GM12878 (cell line): Measurements from ENCODE around the gene ANKMY2. TPM values are rescaled to one million over a fixed set of nuclear protein-coding genes. Genes with fewer than 3 reads are reported as not detected.

Experiments
- ATAC-seq: fragments of 200-7000 bp; cut with Tn5 transposase; 3 replicates; pipeline ENCODE4 v1.9.1; 2020; ENCODE audit warnings: mild to moderate bottlenecking, moderate library complexity
- BruUV-seq: library from RNA; stranded (reverse); fragments of 400-500 nt; replicated peaks from 2 replicates; lab custom pipeline; 2021; lab: Mats Ljungman, UMichigan
- CTCF ChIA-PET: fragments of 300-600 bp; sonication (Branson Sonifier 250); formaldehyde crosslinking; extraction: SDS; loops from one replicate; lab custom pipeline; 2021; ENCODE audit warnings: inconsistent platforms; lab: Yijun Ruan, JAX
- POLR2A ChIA-PET: fragments of 350-600 bp; formaldehyde crosslinking; extraction: SDS; loops from one replicate; lab custom pipeline; 2021; ENCODE audit warnings: inconsistent platforms; lab: Charles Lee
- RAD21 ChIA-PET: fragments of 300-600 bp; sonication (Branson Sonifier 250); formaldehyde crosslinking; loops from one replicate; lab custom pipeline; 2023; ENCODE audit warnings: antibody characterized with exemption; ENCODE audit not compliant: unreplicated experiment; lab: Charles Lee
- SMC1A ChIA-PET: fragments of 300-600 bp; sonication (Branson Sonifier 250); formaldehyde crosslinking; loops from one replicate; lab custom pipeline; 2023; ENCODE audit not compliant: unreplicated experiment, uncharacterized antibody; lab: Charles Lee
- DNase-seq: peaks from one replicate; pipeline ENCODE4 v3.0.0-alpha.2; 2011; ENCODE audit warnings: low read depth, low spot score
- FAIRE-seq: peaks from 3 replicates; lab custom pipeline; 2011; peaks lifted over from hg19 to GRCh38; lab: Jason Lieb, UNC
- H2AFZ ChIP-seq: 2 replicates; pipeline ENCODE4 v1.6.0; 2011; ENCODE audit warnings: low read depth, low read length, control low read depth; ENCODE audit not compliant: control insufficient read depth
- H3K27ac ChIP-seq: 2 replicates; pipeline ENCODE4 v1.5.1; 2011; ENCODE audit warnings: control low read depth; ENCODE audit not compliant: control insufficient read depth, insufficient read depth
- H3K27me3 ChIP-seq, 2 experiments: replicated peaks in 1 of 2; 2 replicates each; pipeline versions ENCODE4 v1.6.0 to v1.6.1; 2011; ENCODE audit warnings: low read length in 1 of 2; ENCODE audit not compliant: control insufficient read depth in 2 of 2, insufficient read depth in 2 of 2
- H3K36me3 ChIP-seq, 2 experiments: 2 replicates each; pipeline ENCODE4 v1.5.1; 2011; ENCODE audit warnings: low read length in 1 of 2; ENCODE audit not compliant: control insufficient read depth in 2 of 2, insufficient read depth in 2 of 2
- H3K4me1 ChIP-seq: 2 replicates; pipeline ENCODE4 v1.6.1; 2011; ENCODE audit warnings: mild to moderate bottlenecking, low read length, moderate library complexity, mixed read lengths; ENCODE audit not compliant: control insufficient read depth, insufficient read depth
- H3K4me2 ChIP-seq: 2 replicates; pipeline ENCODE4 v1.6.0; 2011; ENCODE audit warnings: control low read depth; ENCODE audit not compliant: control insufficient read depth, insufficient read depth
- H3K4me3 ChIP-seq: fragments of 200-600 bp; sonication (generic); 2 replicates; pipeline ENCODE4 v1.5.1; 2016
- H3K79me2 ChIP-seq: 2 replicates; pipeline ENCODE4 v1.6.0; 2011; ENCODE audit warnings: low read length; ENCODE audit not compliant: control insufficient read depth, insufficient read depth
- H3K9ac ChIP-seq: 2 replicates; pipeline ENCODE4 v1.8.0; 2011; ENCODE audit warnings: low read length, control low read depth, mixed read lengths; ENCODE audit not compliant: control insufficient read depth, insufficient read depth
- H3K9me3 ChIP-seq: replicated peaks from 3 replicates; pipeline ENCODE4 v1.5.1; 2011; ENCODE audit warnings: mild to moderate bottlenecking, low read length; ENCODE audit not compliant: control insufficient read depth, insufficient read depth
- H4K20me1 ChIP-seq: 2 replicates; pipeline ENCODE4 v1.6.0; 2011; ENCODE audit not compliant: control insufficient read depth, insufficient read depth
- CBFB ChIP-seq: IDR thresholded peaks from 2 replicates; pipeline ENCODE4 v1.6.1; 2016; ENCODE audit warnings: antibody characterized with exemption, low read depth
- CEBPB ChIP-seq, 2 experiments: fragments of 150-350 bp in 1 of 2; IDR thresholded peaks; 2 replicates each; pipeline ENCODE4 v1.6.1; 2012 to 2014; ENCODE audit warnings: low read depth in 2 of 2, low read length in 2 of 2, borderline replicate concordance in 1 of 2, inconsistent platforms in 1 of 2
- CHD1 ChIP-seq: IDR thresholded peaks from 2 replicates; pipeline ENCODE4 v1.6.1; 2012; ENCODE audit warnings: low read depth, low read length, improper control_type of control experiment
- FOS ChIP-seq: IDR thresholded peaks from 3 replicates; pipeline ENCODE4 v1.6.1; 2011; ENCODE audit warnings: borderline replicate concordance; ENCODE audit not compliant: insufficient read length; ENCODE audit errors: extremely low read depth
- PAX5 ChIP-seq: IDR thresholded peaks from 2 replicates; pipeline ENCODE4 v1.6.1; 2011; ENCODE audit warnings: low read depth, low read length, borderline replicate concordance
- RFX5 ChIP-seq: IDR thresholded peaks from 2 replicates; pipeline ENCODE4 v1.6.1; 2011; ENCODE audit warnings: low read depth, low read length, improper control_type of control experiment
- TCF12 ChIP-seq: IDR thresholded peaks from 2 replicates; pipeline ENCODE4 v1.6.1; 2011; ENCODE audit warnings: low read depth, mild to moderate bottlenecking, low read length
- ZNF384 ChIP-seq: IDR thresholded peaks from 2 replicates; pipeline ENCODE4 v1.6.1; 2012; ENCODE audit warnings: low read depth, mild to moderate bottlenecking, low read length, improper control_type of control experiment, borderline replicate concordance
- in situ Hi-C: fragments of 300-500 bp; cut with MboI; formaldehyde crosslinking; loops from 9 replicates; pipeline ENCODE4 v1.14.3; 2018; ENCODE audit warnings: mixed read lengths
- intact Hi-C: fragments of 100-400 bp; cut with micrococcal nuclease; formaldehyde crosslinking; loops from one replicate; pipeline ENCODE4 v1.14.2; 2022; ENCODE audit not compliant: unreplicated experiment
- polyA plus RNA-seq, 11 experiments: library from polyadenylated mRNA; depleted of rRNA in 4 of 11; unstranded in 6 of 11; stranded (reverse) in 5 of 11; fragments of >200 nt; fragmentation: Nextera tagmentation in 4 of 11; fragmentation: Illumina TruSeq in 1 of 11; extraction: Ambion mirVana in 4 of 11; extraction: Trizol in 1 of 11; gene quantifications; 1 replicate in 1 of 11; 2 replicates in 10 of 11; pipeline versions ENCODE4 v1.2.1 to v1.2.3, GENCODE V29; 2011 to 2016; ENCODE audit warnings: inconsistent platforms in 2 of 11, missing spikeins in 2 of 11, low read depth in 1 of 11
- total RNA-seq, 4 experiments: library from RNA; depleted of rRNA in 3 of 4; stranded (reverse); fragments of >200 nt in 3 of 4; fragmentation: Illumina TruSeq in 1 of 4; extraction: Trizol in 1 of 4; gene quantifications; 2 replicates each; pipeline versions ENCODE4 v1.2.1 to v1.2.3, GENCODE V29; 2013 to 2021
- TF ChIP-seq, protein P1 (sequence below): fragments of 450-650 bp; IDR thresholded peaks from 2 replicates; pipeline ENCODE4 v1.6.1; 2016; ENCODE audit warnings: mild to moderate bottlenecking
- TF ChIP-seq, protein P2 (sequence below): fragments of 450-650 bp; conservative IDR thresholded peaks from 2 replicates; pipeline ENCODE4 v1.6.1; 2017; ENCODE audit warnings: mild to moderate bottlenecking, moderate library complexity
- TF ChIP-seq, protein P3 (sequence below): IDR thresholded peaks from 2 replicates; pipeline ENCODE4 v1.6.1; 2012; ENCODE audit warnings: low read depth, low read length, improper control_type of control experiment
- TF ChIP-seq, protein P4 (sequence below): fragments of 450-650 bp; formaldehyde crosslinking; IDR thresholded peaks from 2 replicates; pipeline ENCODE4 v1.4.0; 2020; ENCODE audit warnings: mild to moderate bottlenecking, moderate library complexity

The ANKMY2 gene
- total and polyA plus RNA-seq, 10 of the 15 experiments (the other 5 are each of a cell fraction or from before 2014, with no cell fraction given), result 0.10 to 0.48 (median 0.29) TPM

DNA sequence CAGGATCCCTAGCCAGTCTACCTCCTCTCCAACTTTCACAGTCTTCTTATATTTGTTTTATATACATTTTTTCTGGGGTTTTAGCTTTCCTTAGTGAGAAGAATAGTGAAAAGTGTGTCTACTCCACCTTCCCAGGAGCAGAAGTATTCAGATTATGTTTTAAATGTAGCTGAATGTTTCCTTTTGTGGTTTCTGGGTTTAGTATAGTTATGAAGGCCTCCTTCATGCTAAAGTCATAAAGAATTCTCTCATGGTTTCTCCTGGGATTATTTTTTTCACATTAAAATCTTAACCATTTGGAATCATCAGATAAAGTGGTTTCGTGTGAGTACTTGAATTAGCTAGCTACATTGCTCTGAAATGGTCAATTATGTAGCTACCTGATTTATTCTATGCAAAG is 50.9 kb downstream of the ANKMY2 start (continued):
- TF ChIP-seq, protein P1, sequence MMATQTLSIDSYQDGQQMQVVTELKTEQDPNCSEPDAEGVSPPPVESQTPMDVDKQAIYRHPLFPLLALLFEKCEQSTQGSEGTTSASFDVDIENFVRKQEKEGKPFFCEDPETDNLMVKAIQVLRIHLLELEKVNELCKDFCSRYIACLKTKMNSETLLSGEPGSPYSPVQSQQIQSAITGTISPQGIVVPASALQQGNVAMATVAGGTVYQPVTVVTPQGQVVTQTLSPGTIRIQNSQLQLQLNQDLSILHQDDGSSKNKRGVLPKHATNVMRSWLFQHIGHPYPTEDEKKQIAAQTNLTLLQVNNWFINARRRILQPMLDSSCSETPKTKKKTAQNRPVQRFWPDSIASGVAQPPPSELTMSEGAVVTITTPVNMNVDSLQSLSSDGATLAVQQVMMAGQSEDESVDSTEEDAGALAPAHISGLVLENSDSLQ, result no peak
- TF ChIP-seq, protein P2, sequence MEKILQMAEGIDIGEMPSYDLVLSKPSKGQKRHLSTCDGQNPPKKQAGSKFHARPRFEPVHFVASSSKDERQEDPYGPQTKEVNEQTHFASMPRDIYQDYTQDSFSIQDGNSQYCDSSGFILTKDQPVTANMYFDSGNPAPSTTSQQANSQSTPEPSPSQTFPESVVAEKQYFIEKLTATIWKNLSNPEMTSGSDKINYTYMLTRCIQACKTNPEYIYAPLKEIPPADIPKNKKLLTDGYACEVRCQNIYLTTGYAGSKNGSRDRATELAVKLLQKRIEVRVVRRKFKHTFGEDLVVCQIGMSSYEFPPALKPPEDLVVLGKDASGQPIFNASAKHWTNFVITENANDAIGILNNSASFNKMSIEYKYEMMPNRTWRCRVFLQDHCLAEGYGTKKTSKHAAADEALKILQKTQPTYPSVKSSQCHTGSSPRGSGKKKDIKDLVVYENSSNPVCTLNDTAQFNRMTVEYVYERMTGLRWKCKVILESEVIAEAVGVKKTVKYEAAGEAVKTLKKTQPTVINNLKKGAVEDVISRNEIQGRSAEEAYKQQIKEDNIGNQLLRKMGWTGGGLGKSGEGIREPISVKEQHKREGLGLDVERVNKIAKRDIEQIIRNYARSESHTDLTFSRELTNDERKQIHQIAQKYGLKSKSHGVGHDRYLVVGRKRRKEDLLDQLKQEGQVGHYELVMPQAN, result no peak
- TF ChIP-seq CBFB, result no peak
- no peak for TF ChIP-seq PAX5
- no peak for TF ChIP-seq TCF12

DNA sequence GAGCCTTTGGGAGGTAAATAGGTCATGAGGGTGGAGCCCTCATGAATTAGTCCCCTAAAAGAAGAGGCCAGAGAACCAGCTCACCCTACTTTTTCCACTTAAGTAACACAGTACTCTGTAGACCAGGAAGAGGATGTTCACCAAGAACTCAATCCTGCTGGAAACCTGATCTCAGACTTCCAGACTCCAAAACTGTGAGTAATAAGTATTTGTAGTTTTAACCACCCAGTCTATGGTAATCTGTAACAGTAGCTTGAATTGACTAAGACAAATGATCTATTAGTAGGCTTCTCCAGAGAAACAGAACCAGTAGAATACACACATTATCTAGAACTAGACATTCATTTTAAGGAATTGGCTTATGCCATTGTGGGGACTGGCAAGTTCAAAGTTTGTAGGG is 51.5 kb downstream of the ANKMY2 start:
- no peak for FAIRE-seq
- TF ChIP-seq, protein P3, sequence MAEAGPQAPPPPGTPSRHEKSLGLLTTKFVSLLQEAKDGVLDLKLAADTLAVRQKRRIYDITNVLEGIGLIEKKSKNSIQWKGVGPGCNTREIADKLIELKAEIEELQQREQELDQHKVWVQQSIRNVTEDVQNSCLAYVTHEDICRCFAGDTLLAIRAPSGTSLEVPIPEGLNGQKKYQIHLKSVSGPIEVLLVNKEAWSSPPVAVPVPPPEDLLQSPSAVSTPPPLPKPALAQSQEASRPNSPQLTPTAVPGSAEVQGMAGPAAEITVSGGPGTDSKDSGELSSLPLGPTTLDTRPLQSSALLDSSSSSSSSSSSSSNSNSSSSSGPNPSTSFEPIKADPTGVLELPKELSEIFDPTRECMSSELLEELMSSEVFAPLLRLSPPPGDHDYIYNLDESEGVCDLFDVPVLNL, result no peak
- TF ChIP-seq, protein P1, result no peak
- no peak for TF ChIP-seq ZNF384
- TF ChIP-seq CEBPB (IDR thresholded peaks at IDR 0.05; ENCODE audit: borderline replicate concordance in 1 of 2, low read depth in 2 of 2, low read length in 2 of 2), result no peak
- no peak for TF ChIP-seq FOS
- TF ChIP-seq CHD1, result no peak
- TF ChIP-seq RFX5, result no peak
- TF ChIP-seq, protein P4, sequence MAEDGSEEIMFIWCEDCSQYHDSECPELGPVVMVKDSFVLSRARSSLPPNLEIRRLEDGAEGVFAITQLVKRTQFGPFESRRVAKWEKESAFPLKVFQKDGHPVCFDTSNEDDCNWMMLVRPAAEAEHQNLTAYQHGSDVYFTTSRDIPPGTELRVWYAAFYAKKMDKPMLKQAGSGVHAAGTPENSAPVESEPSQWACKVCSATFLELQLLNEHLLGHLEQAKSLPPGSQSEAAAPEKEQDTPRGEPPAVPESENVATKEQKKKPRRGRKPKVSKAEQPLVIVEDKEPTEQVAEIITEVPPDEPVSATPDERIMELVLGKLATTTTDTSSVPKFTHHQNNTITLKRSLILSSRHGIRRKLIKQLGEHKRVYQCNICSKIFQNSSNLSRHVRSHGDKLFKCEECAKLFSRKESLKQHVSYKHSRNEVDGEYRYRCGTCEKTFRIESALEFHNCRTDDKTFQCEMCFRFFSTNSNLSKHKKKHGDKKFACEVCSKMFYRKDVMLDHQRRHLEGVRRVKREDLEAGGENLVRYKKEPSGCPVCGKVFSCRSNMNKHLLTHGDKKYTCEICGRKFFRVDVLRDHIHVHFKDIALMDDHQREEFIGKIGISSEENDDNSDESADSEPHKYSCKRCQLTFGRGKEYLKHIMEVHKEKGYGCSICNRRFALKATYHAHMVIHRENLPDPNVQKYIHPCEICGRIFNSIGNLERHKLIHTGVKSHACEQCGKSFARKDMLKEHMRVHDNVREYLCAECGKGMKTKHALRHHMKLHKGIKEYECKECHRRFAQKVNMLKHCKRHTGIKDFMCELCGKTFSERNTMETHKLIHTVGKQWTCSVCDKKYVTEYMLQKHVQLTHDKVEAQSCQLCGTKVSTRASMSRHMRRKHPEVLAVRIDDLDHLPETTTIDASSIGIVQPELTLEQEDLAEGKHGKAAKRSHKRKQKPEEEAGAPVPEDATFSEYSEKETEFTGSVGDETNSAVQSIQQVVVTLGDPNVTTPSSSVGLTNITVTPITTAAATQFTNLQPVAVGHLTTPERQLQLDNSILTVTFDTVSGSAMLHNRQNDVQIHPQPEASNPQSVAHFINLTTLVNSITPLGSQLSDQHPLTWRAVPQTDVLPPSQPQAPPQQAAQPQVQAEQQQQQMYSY (CRISPR knock-in tag), result no peak

More for the DNA sequence above, 51.5 kb downstream of the ANKMY2 start:
- H2AFZ ChIP-seq, result no peak overlapping the region
- SMC1A ChIA-PET, result interaction anchor here (0.8 to 1.0 kb wide), 2 partner anchors 13 to 28 kb away, joined by 3 read pairs; no protein-coding TSS in a partner anchor
- RAD21 ChIA-PET, result no interaction called here
- no peak overlapping the region for H3K4me3 ChIP-seq
- H3K9ac ChIP-seq, result no peak overlapping the region
- no peak for ATAC-seq
- no peak overlapping the region for H3K27ac ChIP-seq
- no peaks in the 10 kb centered on the region for H3K79me2 ChIP-seq
- BruUV-seq, result no TSS peak
- DNase-seq, result no peak
- CTCF ChIA-PET, result interaction anchor here (0.7 to 1.9 kb wide), 2 partner anchors 21 to 29 kb away, joined by 3 to 7 read pairs; no protein-coding TSS in a partner anchor
- POLR2A ChIA-PET, result interaction anchor here (0.6 to 1.0 kb wide), 2 partner anchors 256 to 332 kb away, joined by 3 read pairs; no protein-coding TSS in a partner anchor
- intact Hi-C loops (no loop called here), in situ Hi-C loops (no loop called here)
- H3K27me3 ChIP-seq, result no peaks in the 10 kb centered on the region; a peak in 1 of 4 replicates
- no peak overlapping the region for H3K4me2 ChIP-seq
- no peaks in the 10 kb centered on the region for H3K36me3 ChIP-seq
- no peaks in the 10 kb centered on the region for H3K4me1 ChIP-seq
- no peaks in the 10 kb centered on the region for H3K9me3 ChIP-seq
- no peaks in the 10 kb centered on the region for H4K20me1 ChIP-seq
